ENCODE measurements around the gene TMEM101.

GRCh38 chr17:43983196-43983514 lies 31.6 kb downstream of the TMEM101 start:
- no peak for TF ChIP-seq POLR2A (IDR thresholded peaks at IDR 0.05)
- no peak for TF ChIP-seq CTCF (IDR thresholded peaks at IDR 0.05)
- TF ChIP-seq EP300 (IDR thresholded peaks at IDR 0.05), result no peak
